OCI-LY1 (cell line): Measurements from ENCODE around the gene CHEK1.

Source experiments
- EZH2 ChIP-seq: fragments of 200-600 bp; sonication (generic), shearing (Covaris generic); IDR thresholded peaks from 2 replicates; pipeline ENCODE4 v1.8.0; 2017; ENCODE audit warnings: borderline replicate concordance, mixed run types, mild to moderate bottlenecking, antibody characterized with exemption, low read length, moderate library complexity, mixed read lengths
- TF ChIP-seq, protein P1 (sequence below): fragments of 200-600 bp; sonication (generic), shearing (Covaris generic); IDR thresholded peaks from 2 replicates; pipeline ENCODE4 v1.5.1; 2017; ENCODE audit warnings: mild to moderate bottlenecking, antibody characterized with exemption, low read length, moderate library complexity, mixed read lengths

DNA sequence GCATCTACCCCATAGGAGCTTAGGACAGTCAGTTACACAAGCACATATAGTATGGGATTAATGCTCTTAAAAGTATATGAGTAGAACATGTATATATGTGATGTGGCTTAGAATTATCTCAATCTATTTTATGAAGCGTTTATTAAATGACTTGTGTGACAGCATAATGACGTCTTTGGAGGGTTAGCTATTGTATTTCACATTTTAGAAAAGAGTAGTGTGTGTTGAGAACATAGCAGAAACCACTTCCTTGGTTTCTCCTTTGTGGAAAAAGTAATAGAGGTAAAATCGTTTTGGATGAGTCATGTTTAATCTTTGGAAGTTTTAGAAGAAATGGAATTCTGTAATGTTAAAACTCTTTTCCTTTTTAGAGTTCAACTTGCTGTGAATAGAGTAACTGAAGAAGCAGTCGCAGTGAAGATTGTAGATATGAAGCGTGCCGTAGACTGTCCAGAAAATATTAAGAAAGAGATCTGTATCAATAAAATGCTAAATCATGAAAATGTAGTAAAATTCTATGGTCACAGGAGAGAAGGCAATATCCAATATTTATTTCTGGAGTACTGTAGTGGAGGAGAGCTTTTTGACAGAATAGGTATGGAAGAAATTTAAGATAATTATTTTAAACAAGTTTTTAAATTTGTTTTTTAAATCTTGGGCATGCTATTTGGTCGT lies 2.4 kb downstream of the CHEK1 start:
- TF ChIP-seq, protein P1, sequence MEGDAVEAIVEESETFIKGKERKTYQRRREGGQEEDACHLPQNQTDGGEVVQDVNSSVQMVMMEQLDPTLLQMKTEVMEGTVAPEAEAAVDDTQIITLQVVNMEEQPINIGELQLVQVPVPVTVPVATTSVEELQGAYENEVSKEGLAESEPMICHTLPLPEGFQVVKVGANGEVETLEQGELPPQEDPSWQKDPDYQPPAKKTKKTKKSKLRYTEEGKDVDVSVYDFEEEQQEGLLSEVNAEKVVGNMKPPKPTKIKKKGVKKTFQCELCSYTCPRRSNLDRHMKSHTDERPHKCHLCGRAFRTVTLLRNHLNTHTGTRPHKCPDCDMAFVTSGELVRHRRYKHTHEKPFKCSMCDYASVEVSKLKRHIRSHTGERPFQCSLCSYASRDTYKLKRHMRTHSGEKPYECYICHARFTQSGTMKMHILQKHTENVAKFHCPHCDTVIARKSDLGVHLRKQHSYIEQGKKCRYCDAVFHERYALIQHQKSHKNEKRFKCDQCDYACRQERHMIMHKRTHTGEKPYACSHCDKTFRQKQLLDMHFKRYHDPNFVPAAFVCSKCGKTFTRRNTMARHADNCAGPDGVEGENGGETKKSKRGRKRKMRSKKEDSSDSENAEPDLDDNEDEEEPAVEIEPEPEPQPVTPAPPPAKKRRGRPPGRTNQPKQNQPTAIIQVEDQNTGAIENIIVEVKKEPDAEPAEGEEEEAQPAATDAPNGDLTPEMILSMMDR = no peak
- TF ChIP-seq EZH2 = no peak
